Keratinocyte (primary cell): Measurements from ENCODE around the gene LARGE1. TPM values are rescaled to one million over a fixed set of nuclear protein-coding genes. Genes with fewer than 3 reads are reported as not detected.

Source experiments
- DNase-seq: peaks from one replicate; pipeline ENCODE4 v3.0.0-alpha.2; 2011; ENCODE audit warnings: low read depth, missing footprints, low spot score
- FAIRE-seq: peaks from 2 replicates; lab custom pipeline; 2011; peaks lifted over from hg19 to GRCh38; lab: Jason Lieb, UNC
- H2AFZ ChIP-seq: 2 replicates; pipeline ENCODE4 v1.6.0; 2012; ENCODE audit warnings: low read length, control low read depth, inconsistent platforms; ENCODE audit not compliant: control insufficient read depth
- H3K27ac ChIP-seq: 2 replicates; pipeline ENCODE4 v1.5.1; 2011; ENCODE audit warnings: low read length; ENCODE audit not compliant: control insufficient read depth, insufficient read depth
- H3K27me3 ChIP-seq: 3 replicates; pipeline ENCODE4 v1.6.0; 2011; ENCODE audit warnings: low read length; ENCODE audit not compliant: control insufficient read depth, insufficient read depth; ENCODE audit errors: extremely low read depth
- H3K36me3 ChIP-seq, 2 experiments: 2 replicates in 1 of 2; 3 replicates in 1 of 2; pipeline ENCODE4 v1.5.1; 2011; ENCODE audit warnings: low read length in 2 of 2, mild to moderate bottlenecking in 1 of 2; ENCODE audit not compliant: control insufficient read depth in 2 of 2, insufficient read depth in 2 of 2; ENCODE audit errors: extremely low read depth in 1 of 2
- H3K4me1 ChIP-seq: 3 replicates; pipeline ENCODE4 v1.5.1; 2011; ENCODE audit warnings: low read length; ENCODE audit not compliant: control insufficient read depth, insufficient read depth; ENCODE audit errors: extremely low read depth
- H3K4me2 ChIP-seq: 3 replicates; pipeline ENCODE4 v1.6.0; 2011; ENCODE audit warnings: low read depth, low read length; ENCODE audit not compliant: control insufficient read depth, insufficient read depth; ENCODE audit errors: extremely low read depth
- H3K4me3 ChIP-seq, 3 experiments: fragments of 200-600 bp in 1 of 3; sonication (generic) in 1 of 3; 2 replicates in 2 of 3; 3 replicates in 1 of 3; pipeline ENCODE4 v1.5.1; 2011 to 2016; ENCODE audit warnings: low read length in 3 of 3, mild to moderate bottlenecking in 3 of 3, control low read depth in 2 of 3, inconsistent platforms in 1 of 3, low read depth in 1 of 3, mixed read lengths in 1 of 3, mixed run types in 1 of 3, moderate library complexity in 1 of 3; ENCODE audit not compliant: control insufficient read depth in 2 of 3, insufficient read depth in 2 of 3; ENCODE audit errors: extremely low read depth in 1 of 3
- H3K79me2 ChIP-seq: 2 replicates; pipeline ENCODE4 v1.6.0; 2012; ENCODE audit warnings: low read length; ENCODE audit not compliant: control insufficient read depth, insufficient read depth
- H3K9ac ChIP-seq: 3 replicates; pipeline ENCODE4 v1.6.0; 2011; ENCODE audit warnings: low read length; ENCODE audit not compliant: control insufficient read depth, insufficient read depth; ENCODE audit errors: extremely low read depth
- H3K9me1 ChIP-seq: 3 replicates; pipeline ENCODE4 v1.6.0; 2011; ENCODE audit warnings: low read length; ENCODE audit not compliant: control insufficient read depth, insufficient read depth; ENCODE audit errors: extremely low read depth
- H3K9me3 ChIP-seq: 2 replicates; pipeline ENCODE4 v1.5.1; 2012; ENCODE audit warnings: low read depth, low read length; ENCODE audit not compliant: control insufficient read depth
- H4K20me1 ChIP-seq: 3 replicates; pipeline ENCODE4 v1.6.0; 2011; ENCODE audit warnings: low read length; ENCODE audit not compliant: control insufficient read depth, insufficient read depth; ENCODE audit errors: extremely low read depth
- EZH2 ChIP-seq: IDR thresholded peaks from one replicate; pipeline ENCODE4 v1.6.1; 2012; ENCODE audit warnings: inconsistent platforms, mild to moderate bottlenecking, low read length, moderate library complexity
- dilution Hi-C: fragments of 300-500 bp; cut with MboI; formaldehyde crosslinking; loops from one replicate; pipeline ENCODE4 v1.7.0; 2020; ENCODE audit warnings: low sequenced_read_pairs; ENCODE audit not compliant: extremely low pct_ligation_motif_present
- polyA plus RNA-seq, 5 experiments: library from polyadenylated mRNA; depleted of rRNA in 3 of 5; stranded (reverse) in 3 of 5; stranded (forward) in 1 of 5; unstranded in 1 of 5; fragments of >200 nt; gene quantifications; 1 replicate in 1 of 5; 2 replicates in 3 of 5; 3 replicates in 1 of 5; pipeline versions ENCODE4 v1.2.1 to v1.2.3, GENCODE V29; 2011 to 2012; ENCODE audit warnings: missing spikeins in 2 of 5, low read depth in 1 of 5, low replicate concordance in 1 of 5
- TF ChIP-seq, protein P1 (sequence below), 3 experiments: IDR thresholded peaks in 1 of 3; conservative IDR thresholded peaks in 1 of 3; optimal IDR thresholded peaks in 1 of 3; 2 replicates in 2 of 3; 3 replicates in 1 of 3; pipeline versions ENCODE3 to v1.5.1; 2011; ENCODE audit warnings: low read length in 3 of 3, mild to moderate bottlenecking in 3 of 3, moderate library complexity in 2 of 3, control low read depth in 1 of 3, inconsistent platforms in 1 of 3; ENCODE audit not compliant: insufficient read depth in 2 of 3; ENCODE audit errors: extremely low read depth in 1 of 3

Gene LARGE1
- polyA plus RNA-seq, 1 donor (not counting 4 experiments of a cell fraction or from before 2014, with no cell fraction given): 4.5 TPM

DNA sequence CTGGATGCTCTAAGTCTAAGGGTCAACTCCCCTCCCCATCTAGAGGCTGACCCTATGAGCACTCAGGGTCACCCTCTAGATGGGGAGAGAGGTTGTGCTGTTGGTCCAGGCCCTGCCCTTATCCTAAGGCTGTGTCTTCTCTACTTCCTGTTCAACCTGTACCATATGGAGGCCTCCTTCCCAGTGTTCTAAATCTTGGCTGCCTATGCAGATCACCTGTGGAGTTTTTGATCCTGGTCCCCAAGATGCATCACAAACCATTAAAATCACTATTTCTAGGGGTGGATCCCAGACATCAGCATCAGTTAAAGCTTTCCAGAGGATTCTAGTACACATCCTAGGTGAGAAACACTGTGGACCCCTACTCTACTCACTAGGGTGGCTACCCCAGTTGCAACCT, 26.2 kb downstream of the LARGE1 start:
- Histone ChIP-seq H3K9me1 (no peaks in the 10 kb centered on the region), H2AFZ (no peak overlapping the region), H3K79me2 (no peaks in the 10 kb centered on the region), H3K27me3 (no peaks in the 10 kb centered on the region), H3K36me3 (no peaks in the 10 kb centered on the region), H3K9ac (no peak overlapping the region), H3K27ac (no peak overlapping the region), H3K9me3 (no peaks in the 10 kb centered on the region), H3K4me2 (no peak overlapping the region), H3K4me1 (no peaks in the 10 kb centered on the region), H3K4me3 (no peak overlapping the region), H4K20me1 (no peaks in the 10 kb centered on the region)
- no peak for FAIRE-seq
- dilution Hi-C loops: no loop called here
- DNase-seq: no peak
- TF ChIP-seq, protein P1, sequence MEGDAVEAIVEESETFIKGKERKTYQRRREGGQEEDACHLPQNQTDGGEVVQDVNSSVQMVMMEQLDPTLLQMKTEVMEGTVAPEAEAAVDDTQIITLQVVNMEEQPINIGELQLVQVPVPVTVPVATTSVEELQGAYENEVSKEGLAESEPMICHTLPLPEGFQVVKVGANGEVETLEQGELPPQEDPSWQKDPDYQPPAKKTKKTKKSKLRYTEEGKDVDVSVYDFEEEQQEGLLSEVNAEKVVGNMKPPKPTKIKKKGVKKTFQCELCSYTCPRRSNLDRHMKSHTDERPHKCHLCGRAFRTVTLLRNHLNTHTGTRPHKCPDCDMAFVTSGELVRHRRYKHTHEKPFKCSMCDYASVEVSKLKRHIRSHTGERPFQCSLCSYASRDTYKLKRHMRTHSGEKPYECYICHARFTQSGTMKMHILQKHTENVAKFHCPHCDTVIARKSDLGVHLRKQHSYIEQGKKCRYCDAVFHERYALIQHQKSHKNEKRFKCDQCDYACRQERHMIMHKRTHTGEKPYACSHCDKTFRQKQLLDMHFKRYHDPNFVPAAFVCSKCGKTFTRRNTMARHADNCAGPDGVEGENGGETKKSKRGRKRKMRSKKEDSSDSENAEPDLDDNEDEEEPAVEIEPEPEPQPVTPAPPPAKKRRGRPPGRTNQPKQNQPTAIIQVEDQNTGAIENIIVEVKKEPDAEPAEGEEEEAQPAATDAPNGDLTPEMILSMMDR (optimal IDR thresholded peaks at IDR 0.05 in 1 of 3, IDR thresholded peaks at IDR 0.05 in 1 of 3, conservative IDR thresholded peaks at IDR 0.05 in 1 of 3; ENCODE audit: extremely low read depth in 1 of 3, insufficient read depth in 2 of 3, low read length in 3 of 3): no peak
- no peak for TF ChIP-seq EZH2

DNA sequence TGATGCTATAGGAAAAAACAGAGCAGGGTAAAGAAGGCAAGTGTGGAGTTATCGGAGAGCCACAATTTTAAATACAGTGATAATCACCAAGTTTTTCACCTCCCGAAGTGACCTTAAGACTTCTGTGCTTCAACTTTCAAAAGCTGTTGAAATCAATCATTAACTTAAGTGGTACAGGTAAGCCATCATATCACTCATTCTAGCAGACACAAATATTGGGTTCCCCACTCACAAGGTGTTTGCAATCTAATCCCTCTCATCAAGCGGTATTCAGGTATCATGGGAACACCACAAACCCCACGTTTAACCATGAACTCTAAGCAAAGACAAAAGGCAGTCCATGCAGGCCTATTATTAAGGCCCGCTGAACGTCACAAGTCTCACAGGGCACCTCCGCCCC, 26.8 kb downstream of the LARGE1 start:
- Histone ChIP-seq H2AFZ (no peak overlapping the region), H3K27me3 (no peaks in the 10 kb centered on the region), H3K27ac (no peak overlapping the region), H3K79me2 (no peaks in the 10 kb centered on the region), H3K9ac (no peak overlapping the region), H3K36me3 (no peaks in the 10 kb centered on the region), H3K4me1 (no peaks in the 10 kb centered on the region), H3K9me3 (no peaks in the 10 kb centered on the region), H3K4me2 (no peak overlapping the region), H3K9me1 (no peaks in the 10 kb centered on the region), H4K20me1 (no peaks in the 10 kb centered on the region), H3K4me3 (no peak overlapping the region)
- dilution Hi-C loops: no loop called here
- TF ChIP-seq, protein P1 (optimal IDR thresholded peaks at IDR 0.05 in 1 of 3, IDR thresholded peaks at IDR 0.05 in 1 of 3, conservative IDR thresholded peaks at IDR 0.05 in 1 of 3; ENCODE audit: extremely low read depth in 1 of 3, insufficient read depth in 2 of 3, low read length in 3 of 3): no peak
- TF ChIP-seq EZH2: no peak
- no peak for FAIRE-seq
- no peak for DNase-seq
